Testis (tissue), 3 donors: Measurements from ENCODE around the gene C2CD3. TPM values are rescaled to one million over a fixed set of nuclear protein-coding genes. Genes with fewer than 3 reads are reported as not detected.
"Not testable (repeated sequence)": the region's sequence is repeated elsewhere in the genome, so short reads cannot be mapped to it uniquely, and the experiment has no call there.

Source experiments
- DNase-seq: peaks from one replicate; pipeline ENCODE4 v3.0.0-alpha.2; 2019
- H3K27ac ChIP-seq, 2 donors: fragments of 200-600 bp; sonication (generic); one replicate each; pipeline ENCODE4 v1.5.1; 2019
- H3K27me3 ChIP-seq: fragments of 200-600 bp; sonication (generic); one replicate; pipeline ENCODE4 v1.5.1; 2019
- H3K36me3 ChIP-seq: fragments of 200-600 bp; sonication (generic); one replicate; pipeline ENCODE4 v1.5.1; 2017; ENCODE audit warnings: low read depth; ENCODE audit errors: missing control alignments
- H3K4me1 ChIP-seq: fragments of 200-600 bp; sonication (generic); one replicate; pipeline ENCODE4 v1.5.1; 2019
- H3K4me3 ChIP-seq, 2 donors: fragments of 200-600 bp; sonication (generic); one replicate each; pipeline ENCODE4 v1.5.1; 2017 to 2019
- H3K9me3 ChIP-seq: fragments of 200-600 bp; sonication (generic); one replicate; pipeline ENCODE4 v1.5.1; 2017
- POLR2A ChIP-seq: fragments of 450-650 bp; IDR thresholded peaks from one replicate; pipeline ENCODE4 v1.6.1; 2017; ENCODE audit warnings: antibody characterized with exemption, mild to moderate bottlenecking, moderate library complexity
- WGBS, 2 donors: methylation state at CpG; one replicate each; pipeline ENCODE4 v1.1.5; 2018; 5-methylcytosine and 5-hydroxymethylcytosine counted together
- intact Hi-C: fragments of 100-400 bp; cut with DNase I; formaldehyde crosslinking; loops from one replicate; pipeline ENCODE4 v1.15.1; 2023; ENCODE audit warnings: low total_unique reads
- polyA plus RNA-seq: library from polyadenylated mRNA; stranded (reverse); fragments of 350-450 nt; fragmentation: Illumina TruSeq; extraction: RNeasy Lipid Tissue Mini Kit (QIAGEN cat#74804); gene quantifications from one replicate; pipeline ENCODE4 v1.2.3, GENCODE V29; 2014; ENCODE audit warnings: low read depth, low replicate concordance; ENCODE audit not compliant: insufficient read depth
- total RNA-seq, 2 donors: library from RNA; depleted of rRNA; stranded (reverse); fragments of >200 nt; gene quantifications; one replicate each; pipeline ENCODE4 v1.2.3, GENCODE V29; 2016
- TF ChIP-seq, protein P1 (sequence below), 3 experiments: fragments of 450-650 bp in 2 of 3; fragments of 200-600 bp in 1 of 3; sonication (generic) in 1 of 3; IDR thresholded peaks; one replicate each; pipeline ENCODE4 v1.5.1; 2016 to 2019; ENCODE audit warnings: antibody characterized with exemption in 3 of 3, mild to moderate bottlenecking in 2 of 3, moderate library complexity in 1 of 3

Gene C2CD3
- total and polyA plus RNA-seq, 3 donors from 2014 or later: 56.1 to 89.4 (median 59.0) TPM

DNA sequence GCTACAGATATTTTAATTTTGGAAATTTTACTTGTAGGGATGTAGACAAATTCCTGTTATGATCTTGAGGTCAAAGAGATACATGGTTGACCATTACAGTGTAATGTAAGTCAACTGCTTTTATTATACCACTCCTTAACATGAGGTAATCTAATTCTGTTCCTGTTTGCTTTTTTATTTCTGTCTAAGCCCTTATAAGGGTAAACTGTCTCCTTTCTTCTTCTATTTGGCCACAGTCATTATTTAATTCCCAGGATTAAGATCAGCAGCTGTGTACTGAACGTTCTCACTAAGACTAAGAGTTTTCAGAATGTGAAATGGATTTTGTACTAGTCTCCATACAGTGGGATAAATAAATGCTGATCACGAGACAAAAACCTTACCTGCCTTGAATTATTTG is 32.8 kb downstream of the C2CD3 start:
- H3K27me3 ChIP-seq: no peaks in the 10 kb centered on the region
- H3K4me3 ChIP-seq: no peak overlapping the region
- H3K4me1 ChIP-seq: no peaks in the 10 kb centered on the region
- intact Hi-C loops: no loop called here
- no peak for TF ChIP-seq POLR2A
- TF ChIP-seq, protein P1, sequence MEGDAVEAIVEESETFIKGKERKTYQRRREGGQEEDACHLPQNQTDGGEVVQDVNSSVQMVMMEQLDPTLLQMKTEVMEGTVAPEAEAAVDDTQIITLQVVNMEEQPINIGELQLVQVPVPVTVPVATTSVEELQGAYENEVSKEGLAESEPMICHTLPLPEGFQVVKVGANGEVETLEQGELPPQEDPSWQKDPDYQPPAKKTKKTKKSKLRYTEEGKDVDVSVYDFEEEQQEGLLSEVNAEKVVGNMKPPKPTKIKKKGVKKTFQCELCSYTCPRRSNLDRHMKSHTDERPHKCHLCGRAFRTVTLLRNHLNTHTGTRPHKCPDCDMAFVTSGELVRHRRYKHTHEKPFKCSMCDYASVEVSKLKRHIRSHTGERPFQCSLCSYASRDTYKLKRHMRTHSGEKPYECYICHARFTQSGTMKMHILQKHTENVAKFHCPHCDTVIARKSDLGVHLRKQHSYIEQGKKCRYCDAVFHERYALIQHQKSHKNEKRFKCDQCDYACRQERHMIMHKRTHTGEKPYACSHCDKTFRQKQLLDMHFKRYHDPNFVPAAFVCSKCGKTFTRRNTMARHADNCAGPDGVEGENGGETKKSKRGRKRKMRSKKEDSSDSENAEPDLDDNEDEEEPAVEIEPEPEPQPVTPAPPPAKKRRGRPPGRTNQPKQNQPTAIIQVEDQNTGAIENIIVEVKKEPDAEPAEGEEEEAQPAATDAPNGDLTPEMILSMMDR (IDR thresholded peaks at IDR 0.05): no peak
- no peaks in the 10 kb centered on the region for H3K9me3 ChIP-seq
- WGBS, 2 donors: 65 to 76% methylated on average over 2 of the region's 2 CpGs
- peak overlapping the region; percentile 53 to 66 for H3K27ac ChIP-seq
- DNase-seq: no peak
- no peaks in the 10 kb centered on the region for H3K36me3 ChIP-seq

DNA sequence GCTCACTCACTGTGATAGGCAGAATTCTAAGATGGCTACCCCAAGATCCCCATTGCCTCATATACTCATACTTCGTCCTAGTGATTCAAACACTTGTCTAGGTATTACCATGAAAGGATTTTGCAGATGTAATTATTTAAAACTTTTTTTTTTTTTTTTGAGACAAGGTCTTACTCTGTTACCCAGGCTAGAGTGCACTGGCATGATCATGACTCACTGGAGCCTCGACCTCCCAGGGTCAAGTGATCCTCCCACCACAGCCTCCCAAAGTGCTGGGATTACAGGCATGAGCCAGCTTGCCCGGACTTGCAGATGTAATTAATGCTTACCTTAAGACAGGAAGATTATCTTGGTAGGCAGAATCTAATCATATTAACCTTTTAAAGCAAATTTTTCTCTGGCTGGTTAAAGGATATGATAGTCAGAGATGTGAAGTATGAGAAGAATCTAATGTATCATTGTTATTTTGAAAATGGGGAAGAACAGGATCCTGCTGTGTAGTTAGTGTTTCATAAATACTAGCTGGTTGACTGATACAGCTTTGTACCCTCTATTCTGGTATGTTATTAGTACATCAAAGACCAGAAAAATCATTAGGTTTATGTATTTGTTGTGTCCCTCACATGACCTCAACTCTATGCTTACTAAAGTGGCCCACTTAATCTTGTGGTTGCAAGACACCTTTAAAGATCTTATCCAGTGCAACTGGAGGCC is 35.5 kb downstream of the C2CD3 start:
- H3K36me3 ChIP-seq: no peaks in the 10 kb centered on the region
- no peak for DNase-seq
- H3K4me1 ChIP-seq: no peaks in the 10 kb centered on the region
- whole genome bisulfite sequencing, 2 donors: 88 to 90% methylated on average over 3 of the region's 3 CpGs
- H3K4me3 ChIP-seq: no peak overlapping the region
- H3K27ac ChIP-seq: no peak overlapping the region
- no peak for TF ChIP-seq POLR2A
- TF ChIP-seq, protein P1 (IDR thresholded peaks at IDR 0.05): no peak
- H3K9me3 ChIP-seq: no peaks in the 10 kb centered on the region
- intact Hi-C loops: no loop called here
- H3K27me3 ChIP-seq: no peaks in the 10 kb centered on the region

DNA sequence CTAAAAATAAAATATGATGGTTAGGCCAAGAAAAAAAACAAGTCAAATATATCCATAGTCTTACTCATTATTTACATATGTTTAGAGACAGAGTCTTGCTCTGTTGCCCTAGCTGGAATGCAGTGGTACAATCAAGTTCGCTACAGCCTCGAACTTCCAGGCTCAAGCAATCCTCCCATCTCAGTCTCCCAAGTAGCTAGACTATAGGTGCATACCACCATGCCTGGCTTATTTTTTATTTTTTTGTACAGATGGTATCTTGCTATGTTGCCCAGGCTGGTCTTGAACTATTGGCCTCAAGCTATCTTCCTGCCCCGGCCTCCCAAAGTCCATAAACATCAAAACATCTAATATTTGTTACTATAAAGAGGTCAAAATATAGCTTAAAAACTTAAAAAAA is 36.1 kb downstream of the C2CD3 start:
- no peak for DNase-seq
- Histone ChIP-seq H3K27me3 (no peaks in the 10 kb centered on the region), H3K4me3 (no peak overlapping the region), H3K9me3 (no peaks in the 10 kb centered on the region), H3K36me3 (no peaks in the 10 kb centered on the region), H3K4me1 (no peaks in the 10 kb centered on the region), H3K27ac (no peak overlapping the region)
- TF ChIP-seq, protein P1 (IDR thresholded peaks at IDR 0.05): no peak
- no peak for TF ChIP-seq POLR2A
- WGBS, 2 donors: 93 to 96% methylated on average over 3 of the region's 3 CpGs
- intact Hi-C loops: no loop called here

DNA sequence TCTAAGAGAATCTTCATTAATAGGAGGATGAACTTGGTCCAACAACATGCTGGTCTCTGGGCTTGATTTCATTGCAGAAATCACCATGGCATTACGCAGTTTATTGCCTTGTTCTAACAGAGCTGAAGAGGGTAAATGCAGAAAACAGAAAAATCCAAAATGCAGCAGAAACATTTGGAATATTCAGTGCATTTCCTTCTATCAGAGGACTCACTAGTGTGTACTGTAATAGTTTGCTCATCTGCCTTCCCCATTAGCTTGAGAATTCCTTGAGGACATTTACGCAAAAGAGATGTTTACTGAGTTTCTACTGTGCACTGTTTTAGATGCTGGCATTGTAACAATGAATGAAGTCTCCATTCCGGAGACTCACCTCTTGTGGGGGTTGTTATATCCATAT is 37.4 kb downstream of the C2CD3 start:
- Histone ChIP-seq H3K9me3 (no peaks in the 10 kb centered on the region), H3K36me3 (no peaks in the 10 kb centered on the region), H3K27me3 (no peaks in the 10 kb centered on the region), H3K4me3 (no peak overlapping the region), H3K4me1 (no peaks in the 10 kb centered on the region), H3K27ac (no peak overlapping the region)
- intact Hi-C loops: no loop called here
- no peak for TF ChIP-seq POLR2A
- TF ChIP-seq, protein P1 (IDR thresholded peaks at IDR 0.05): no peak
- no peak for DNase-seq
- 93% methylated on average over 3 of the region's 3 CpGs for WGBS, 2 donors

DNA sequence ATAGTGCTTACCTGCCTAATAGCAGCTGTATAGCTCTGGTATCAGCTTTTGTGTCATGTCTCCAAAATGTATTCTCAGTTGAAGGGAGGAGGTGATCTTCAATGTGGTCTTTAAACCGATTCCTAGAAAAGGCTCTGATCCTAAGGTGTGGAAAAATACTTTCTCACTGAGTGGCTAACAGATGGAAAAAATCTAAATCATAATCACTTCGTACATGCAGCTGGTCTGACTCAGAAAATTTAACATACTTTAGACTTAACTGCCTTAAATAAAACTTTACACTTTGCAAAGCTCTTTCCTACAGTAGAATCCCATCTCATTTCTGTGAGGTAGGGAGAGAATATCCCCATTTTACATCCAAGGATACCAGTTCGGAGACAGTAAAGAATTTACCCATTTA is 38.0 kb downstream of the C2CD3 start:
- H3K36me3 ChIP-seq: no peaks in the 10 kb centered on the region
- intact Hi-C loops: no loop called here

DNA sequence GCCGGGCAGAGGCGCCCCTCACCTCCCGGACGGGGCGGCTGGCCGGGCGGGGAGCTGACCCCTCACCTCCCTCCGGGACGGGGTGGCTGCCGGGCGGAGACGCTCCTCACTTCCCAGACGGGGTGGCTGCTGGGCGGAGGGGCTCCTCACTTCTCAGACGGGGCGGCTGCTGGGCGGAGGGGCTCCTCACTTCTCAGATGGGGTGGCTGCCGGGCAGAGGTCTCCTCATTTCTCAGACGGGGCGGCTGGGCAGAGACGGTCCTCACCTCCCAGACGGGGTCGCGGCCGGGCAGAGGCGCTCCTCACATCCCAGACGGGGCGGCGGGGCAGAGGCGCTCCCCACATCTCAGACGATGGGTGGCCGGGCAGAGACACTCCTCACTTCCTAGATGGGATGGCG is 41.7 kb downstream of the C2CD3 start:
- H3K9me3 ChIP-seq, H3K27me3 ChIP-seq, DNase-seq, H3K36me3 ChIP-seq, H3K4me1 ChIP-seq, H3K27ac ChIP-seq, intact Hi-C loops, H3K4me3 ChIP-seq: not testable (repeated sequence)
- 60 to 86% methylated on average over 1 to 31 of the region's 33 CpGs for WGBS, 2 donors

More for the DNA sequence above, 38.0 kb downstream of the C2CD3 start:
- H3K27me3 ChIP-seq: no peaks in the 10 kb centered on the region
- no peaks in the 10 kb centered on the region for H3K4me1 ChIP-seq
- WGBS, 2 donors: 95 to 96% methylated on average over 3 of the region's 3 CpGs
- no peak overlapping the region for H3K4me3 ChIP-seq
- no peaks in the 10 kb centered on the region for H3K9me3 ChIP-seq
- H3K27ac ChIP-seq: no peak overlapping the region
- no peak for DNase-seq
- TF ChIP-seq, protein P1 (IDR thresholded peaks at IDR 0.05): no peak
- TF ChIP-seq POLR2A: no peak
